Measurements from ENCODE around the gene FBXL15. TPM values are rescaled to one million over a fixed set of nuclear protein-coding genes. Genes with fewer than 3 reads are reported as not detected.

FBXL15 gene
- total RNA-seq, 1 experiment from 2014 or later = 24.6 TPM

GRCh38 chr10:102432162-102432950 lies 11.7 kb downstream of the FBXL15 start, which contains the start of gene CUEDC2:
Gene CUEDC2, minus strand, starts transcription at chr10:102432574. Its CDS starts 7,386 bp downstream, at chr10:102425188.
- no peaks in the 10 kb centered on the region for H3K36me3 Mint-ChIP-seq
- TF ChIP-seq SMAD4 (CRISPR knock-in tag; IDR thresholded peaks at IDR 0.05) = no peak
- peak; percentile 78 for TF ChIP-seq TEAD1 (CRISPR knock-in tag; IDR thresholded peaks at IDR 0.05)
- TF ChIP-seq TP53 (CRISPR knock-in tag; IDR thresholded peaks at IDR 0.05) = no peak
- TF ChIP-seq ZNF423 (CRISPR knock-in tag; IDR thresholded peaks at IDR 0.05) = no peak
- no peak for TF ChIP-seq RORB (CRISPR knock-in tag; IDR thresholded peaks at IDR 0.05)
- TF ChIP-seq ZNF532 (CRISPR knock-in tag; IDR thresholded peaks at IDR 0.05; ENCODE audit: borderline replicate concordance) = no peak
- no peak for TF ChIP-seq EMX1 (CRISPR knock-in tag; IDR thresholded peaks at IDR 0.05)
- no peak for TF ChIP-seq PRRX2 (CRISPR knock-in tag; IDR thresholded peaks at IDR 0.05)
- no peak for TF ChIP-seq JAZF1 (CRISPR knock-in tag; IDR thresholded peaks at IDR 0.05)
- TF ChIP-seq MYBL2 (CRISPR knock-in tag; IDR thresholded peaks at IDR 0.05) = peak; percentile 50; the same call in 1 of the 2 replicates
- no peak for TF ChIP-seq SMAD3 (CRISPR knock-in tag; IDR thresholded peaks at IDR 0.05; ENCODE audit: borderline replicate concordance)
- TF ChIP-seq NFYB (CRISPR knock-in tag; conservative IDR thresholded peaks at IDR 0.05; ENCODE audit: low read depth) = no peak
- no peak for TF ChIP-seq NR1H2 (CRISPR knock-in tag; IDR thresholded peaks at IDR 0.05)
- TF ChIP-seq ZNF232 (CRISPR knock-in tag; IDR thresholded peaks at IDR 0.05) = no peak
- peak; percentile 82 for TF ChIP-seq ETV6 (CRISPR knock-in tag; IDR thresholded peaks at IDR 0.05)
- no peak for TF ChIP-seq CDX4 (CRISPR knock-in tag; IDR thresholded peaks at IDR 0.05; ENCODE audit: borderline replicate concordance)
- TF ChIP-seq JUN (CRISPR knock-in tag; IDR thresholded peaks at IDR 0.05) = no peak
- no peak for TF ChIP-seq CREB1 (CRISPR knock-in tag; IDR thresholded peaks at IDR 0.05)
- no peak for TF ChIP-seq ZNF671 (CRISPR knock-in tag; IDR thresholded peaks at IDR 0.05)
- TF ChIP-seq NR2C2 (CRISPR knock-in tag; IDR thresholded peaks at IDR 0.05) = no peak
- TF ChIP-seq ZNF121 (CRISPR knock-in tag; IDR thresholded peaks at IDR 0.05) = no peak
- TF ChIP-seq HMGA2 (CRISPR knock-in tag; IDR thresholded peaks at IDR 0.05) = no peak
- no peak for TF ChIP-seq ZSCAN18 (CRISPR knock-in tag; IDR thresholded peaks at IDR 0.05)
- peak; percentile 92; the same call in 1 of the 2 replicates for TF ChIP-seq HMGXB4 (CRISPR knock-in tag; IDR thresholded peaks at IDR 0.05)
- TF ChIP-seq ZNF138 (CRISPR knock-in tag; conservative IDR thresholded peaks at IDR 0.05) = 0 out of 2 replicates have a peak, but pooled peaks have one; percentile 11
- no peak for TF ChIP-seq ZMAT4 (CRISPR knock-in tag; IDR thresholded peaks at IDR 0.05)
- no peak for TF ChIP-seq ZNF281 (CRISPR knock-in tag; IDR thresholded peaks at IDR 0.05)
- TF ChIP-seq ZNF317 (CRISPR knock-in tag; IDR thresholded peaks at IDR 0.05; ENCODE audit: borderline replicate concordance, low read depth) = no peak

More at GRCh38 chr10:102432162-102432950, 11.7 kb downstream of the FBXL15 start, which contains the start of gene CUEDC2:
- Mint-ChIP-seq H3K4me3 (peak within 1 kb of the TSS; percentile 95), H3K4me1 (peaks cover 18% of the 10 kb centered on the region), H3K27ac (peak within 1 kb of the TSS; percentile 57), H3K27me3 (ENCODE audit: low read depth) (peaks cover 57% of the 10 kb centered on the region), H3K9me3 (no peaks in the 10 kb centered on the region)
- ChIA-PET POLR2A (interaction anchor here (0.5 to 2.8 kb wide), 12 partner anchors 11 to 1435 kb away, joined by 3 to 34 read pairs (median 4); partner anchors contain the start of genes C10orf95, FBXL15 and NFKB2), CTCF (interaction anchor here (0.6 to 2.1 kb wide), 25 partner anchors 11 to 314 kb away, joined by 3 to 47 read pairs (median 5); partner anchors contain the start of genes ACTR1A, C10orf95, ELOVL3 and FBXL15)
- ATAC-seq = peak; percentile 90
- peak; percentile 99 for DNase-seq (ENCODE audit: low spot score)

All from WTC11 (cell line).